Mesenteric fat pad (tissue), 1 donor: Measurements from ENCODE around the gene SLC35F5. TPM values are rescaled to one million over a fixed set of nuclear protein-coding genes. Genes with fewer than 3 reads are reported as not detected.
A peak's percentile ranks its signal among the peaks of the same experiment; 100 is the strongest.

ENCODE experiments used
- DNase-seq: peaks from one replicate; pipeline ENCODE4 v3.0.0-alpha.2; 2020; ENCODE audit warnings: low spot score
- total RNA-seq: library from RNA; stranded (reverse); fragmentation: NEBNext Ultra II Directional; extraction: Animal tissue kit (Norgen Biotek cat#: 25700); gene quantifications from one replicate; pipeline ENCODE4 v1.2.1, GENCODE V29; 2021
- donor health status: DM: yes; HTN: yes; CAD: no.

SLC35F5 gene
- total RNA-seq, 1 donor from 2014 or later: 61.6 TPM

GRCh38 chr2:113757138-113757657 lies 756 bp upstream of the SLC35F5 start:
- DNase-seq: no peak

- DNase-seq: peak; percentile 90
Observed at GRCh38 chr2:113755835-113756354, 547 bp downstream of the SLC35F5 start.

GRCh38 chr2:113755035-113755834 lies 1.2 kb downstream of the SLC35F5 start:
- no peak for DNase-seq

GRCh38 chr2:113754160-113754559 lies 2.3 kb downstream of the SLC35F5 start:
- DNase-seq: no peak

- no peak for DNase-seq
Observed at GRCh38 chr2:113750385-113750784, 6.1 kb downstream of the SLC35F5 start.

GRCh38 chr2:113741091-113741490 lies 15.4 kb downstream of the SLC35F5 start:
- no peak for DNase-seq

GRCh38 chr2:113739849-113740248 lies 16.6 kb downstream of the SLC35F5 start:
- no peak for DNase-seq

GRCh38 chr2:113734185-113734584 lies 22.3 kb downstream of the SLC35F5 start:
- no peak for DNase-seq

- DNase-seq: no peak
Observed at GRCh38 chr2:113724010-113724409, 32.4 kb downstream of the SLC35F5 start.

GRCh38 chr2:113723411-113723810 lies 33.0 kb downstream of the SLC35F5 start:
- DNase-seq: no peak

GRCh38 chr2:113720167-113720566 lies 36.3 kb downstream of the SLC35F5 start:
- no peak for DNase-seq

GRCh38 chr2:113716291-113716690 lies 40.2 kb downstream of the SLC35F5 start:
- DNase-seq: no peak

- DNase-seq: no peak
Observed at GRCh38 chr2:113712941-113713340, 43.5 kb downstream of the SLC35F5 start.

- DNase-seq: no peak
Observed at GRCh38 chr2:113711851-113712250, 44.6 kb downstream of the SLC35F5 start.

GRCh38 chr2:113709022-113709421 lies 47.4 kb downstream of the SLC35F5 start:
- DNase-seq: no peak

- no peak for DNase-seq
Observed at GRCh38 chr2:113707106-113707505, 49.3 kb downstream of the SLC35F5 start.

- DNase-seq: no peak
Observed at GRCh38 chr2:113705982-113706523, 50.4 kb downstream of the SLC35F5 start.

- peak; percentile 77 for DNase-seq
Observed at GRCh38 chr2:113704300-113704993, 52.0 kb downstream of the SLC35F5 start.

GRCh38 chr2:113703386-113704299 lies 52.8 kb downstream of the SLC35F5 start:
- DNase-seq: no peak

GRCh38 chr2:113700186-113700841 lies 56.1 kb downstream of the SLC35F5 start:
- DNase-seq: no peak
